Mucosa of rectum (tissue), 2 donors: ENCODE measurements around the gene CHFR.
A peak's percentile ranks its signal among the peaks of the same experiment; 100 is the strongest.
"Not testable (repeated sequence)": the region's sequence is repeated elsewhere in the genome, so short reads cannot be mapped to it uniquely, and the experiment has no call there.

Source experiments
- H3K27ac ChIP-seq, 2 donors: one replicate each; pipeline ENCODE4 v1.7.0; 2013; ENCODE audit warnings: inconsistent platforms in 2 of 2, low read depth in 2 of 2, low read length in 2 of 2
- H3K27me3 ChIP-seq, 2 donors: one replicate each; pipeline ENCODE4 v1.7.0; 2013; ENCODE audit warnings: low read length in 2 of 2; ENCODE audit not compliant: control insufficient read depth in 2 of 2, insufficient read depth in 2 of 2
- H3K36me3 ChIP-seq, 2 donors: one replicate each; pipeline ENCODE4 v1.7.0; 2013; ENCODE audit warnings: low read length in 2 of 2; ENCODE audit not compliant: control insufficient read depth in 2 of 2, insufficient read depth in 2 of 2
- H3K4me1 ChIP-seq, 2 donors: one replicate each; pipeline ENCODE4 v1.7.0; 2013; ENCODE audit warnings: low read length in 2 of 2, mild to moderate bottlenecking in 1 of 2; ENCODE audit not compliant: control insufficient read depth in 2 of 2, insufficient read depth in 2 of 2
- H3K4me3 ChIP-seq, 2 donors: one replicate each; pipeline ENCODE4 v1.7.0; 2013; ENCODE audit warnings: low read length in 2 of 2
- H3K9ac ChIP-seq, 2 donors: one replicate each; pipeline ENCODE4 v1.7.0; 2013; ENCODE audit warnings: low read length in 2 of 2, low read depth in 1 of 2, mild to moderate bottlenecking in 1 of 2
- H3K9me3 ChIP-seq, 2 donors: one replicate each; pipeline ENCODE4 v1.7.0; 2013; ENCODE audit warnings: low read length in 2 of 2; ENCODE audit not compliant: control insufficient read depth in 2 of 2
- donor health status: healthy.
- donor health status: Normal muscosa, but diverticular disease.

Gene CHFR

DNA sequence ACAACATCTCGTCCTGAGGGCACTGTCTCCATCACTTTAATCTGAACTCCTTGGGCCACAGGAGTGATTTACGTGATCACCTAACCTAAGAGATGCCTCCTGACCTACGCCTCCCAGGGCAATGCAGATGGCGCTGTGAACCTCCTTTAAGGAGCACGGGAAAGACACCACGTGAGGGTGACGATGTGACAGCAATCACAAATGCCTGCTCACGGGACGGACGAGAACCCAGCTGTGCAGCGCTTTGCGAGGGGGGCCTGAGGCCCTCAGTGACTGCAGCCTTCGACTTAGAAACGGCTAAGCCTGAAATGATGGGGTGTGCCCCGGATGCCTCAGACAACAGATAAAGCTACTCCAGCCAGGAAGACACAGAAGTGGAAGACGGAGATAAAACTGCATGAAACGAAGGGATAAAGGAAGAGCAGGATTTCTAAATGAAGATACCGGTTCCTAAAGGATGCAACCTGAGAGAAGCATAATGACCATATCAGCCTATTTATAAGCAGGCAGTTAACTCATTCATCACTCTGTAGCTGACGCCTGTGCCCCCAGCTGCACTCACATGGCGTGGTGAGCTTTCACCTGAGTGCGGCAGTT, 44.9 kb downstream of the CHFR start:
- Histone ChIP-seq H3K9me3 (no peaks in the 10 kb centered on the region), H3K36me3 (peaks cover 50% of the 10 kb centered on the region in 2 donors), H3K27ac (no peak overlapping the region), H3K9ac (no peak overlapping the region), H3K27me3 (no peaks in the 10 kb centered on the region), H3K4me1 (peaks cover 4 to 13% of the 10 kb centered on the region in 2 donors), H3K4me3 (no peak overlapping the region)

DNA sequence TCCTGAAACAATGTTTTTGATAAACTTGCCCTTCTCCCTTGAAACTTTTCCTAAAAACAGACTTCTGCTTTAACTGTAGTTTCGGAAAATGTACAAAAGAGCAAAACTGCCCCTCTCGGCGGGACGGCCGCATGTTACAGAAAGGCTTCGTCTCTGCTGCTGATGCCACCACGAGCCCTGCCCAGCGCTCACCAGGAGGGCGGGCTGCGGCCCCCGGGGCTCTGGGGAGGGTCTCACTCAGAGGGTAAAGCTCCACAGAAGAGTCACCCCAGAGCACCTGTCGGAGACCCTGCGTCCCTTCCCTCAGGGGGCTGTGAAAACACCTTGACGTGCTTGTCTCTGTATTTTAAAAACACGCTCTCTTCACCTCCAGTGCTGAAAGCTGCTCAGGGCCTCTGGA, 46.3 kb downstream of the CHFR start:
- Histone ChIP-seq H3K9ac (no peak overlapping the region), H3K4me1 (peaks cover 4 to 13% of the 10 kb centered on the region in 2 donors), H3K4me3 (no peak overlapping the region), H3K9me3 (no peaks in the 10 kb centered on the region), H3K27me3 (no peaks in the 10 kb centered on the region), H3K27ac (no peak overlapping the region), H3K36me3 (peaks cover 41 to 43% of the 10 kb centered on the region in 2 donors)

DNA sequence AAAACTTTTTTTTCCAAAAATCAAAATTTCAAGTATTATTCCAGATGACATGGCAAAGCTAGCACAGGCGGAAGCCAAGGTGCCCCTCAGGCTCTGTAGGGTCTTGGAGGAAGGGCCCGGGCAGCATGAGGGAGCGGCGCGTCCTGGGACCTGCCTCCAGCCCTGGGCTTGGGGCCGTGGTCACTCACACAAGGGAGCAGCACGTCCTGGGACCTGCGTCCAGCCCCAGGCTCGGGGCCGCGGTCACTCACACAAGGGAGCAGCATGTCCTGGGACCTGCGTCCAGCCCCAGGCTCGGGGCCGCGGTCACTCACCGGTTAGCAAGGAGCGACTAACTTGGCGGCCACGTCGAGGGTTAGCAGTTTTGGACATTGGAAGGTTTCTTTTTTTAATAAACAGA, 46.9 kb downstream of the CHFR start:
- Histone ChIP-seq H3K4me3 (no peak overlapping the region), H3K4me1 (peaks cover 4 to 13% of the 10 kb centered on the region in 2 donors), H3K9me3 (no peaks in the 10 kb centered on the region), H3K9ac (no peak overlapping the region), H3K27me3 (no peaks in the 10 kb centered on the region), H3K36me3 (peaks cover 36 to 38% of the 10 kb centered on the region in 2 donors), H3K27ac (no peak overlapping the region)

DNA sequence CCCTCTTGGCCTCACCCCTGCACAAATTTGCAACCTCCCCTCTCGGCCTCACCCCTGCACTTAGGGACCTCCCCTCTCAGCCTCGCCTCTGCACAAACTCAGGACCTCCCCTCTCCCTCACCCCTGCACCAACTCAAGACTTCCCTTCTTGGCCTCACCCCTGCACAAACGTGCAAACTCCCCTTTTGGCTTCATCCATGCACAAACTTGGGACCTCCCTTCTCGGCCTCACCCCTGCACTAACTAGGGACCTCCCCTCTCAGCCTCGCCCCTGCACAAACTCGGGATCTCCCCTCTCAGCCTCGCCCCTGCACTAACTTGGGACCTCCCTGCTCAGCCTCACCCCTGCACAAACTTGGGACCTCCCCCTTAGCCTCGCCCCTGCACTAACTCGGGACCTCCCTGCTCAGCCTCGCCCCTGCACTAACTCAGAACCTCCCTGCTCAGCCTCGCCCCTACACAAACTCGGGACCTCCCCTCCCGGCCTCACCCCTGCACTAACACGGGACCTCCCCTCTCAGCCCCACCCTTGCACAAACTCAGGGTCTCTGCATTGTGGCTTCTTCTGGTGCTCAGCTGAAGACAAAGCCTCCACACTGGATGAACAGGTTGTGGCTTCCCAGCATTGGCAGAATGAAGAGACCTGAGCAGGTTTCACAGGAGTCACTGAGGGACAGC, 47.7 kb downstream of the CHFR start:
- peaks cover 36 to 41% of the 10 kb centered on the region in 2 donors for H3K36me3 ChIP-seq
- no peak overlapping the region for H3K4me3 ChIP-seq
- peaks cover 4 to 13% of the 10 kb centered on the region in 2 donors for H3K4me1 ChIP-seq
- no peaks in the 10 kb centered on the region for H3K9me3 ChIP-seq
- H3K27me3 ChIP-seq, result no peaks in the 10 kb centered on the region
- no peak overlapping the region for H3K27ac ChIP-seq
- no peak overlapping the region for H3K9ac ChIP-seq

DNA sequence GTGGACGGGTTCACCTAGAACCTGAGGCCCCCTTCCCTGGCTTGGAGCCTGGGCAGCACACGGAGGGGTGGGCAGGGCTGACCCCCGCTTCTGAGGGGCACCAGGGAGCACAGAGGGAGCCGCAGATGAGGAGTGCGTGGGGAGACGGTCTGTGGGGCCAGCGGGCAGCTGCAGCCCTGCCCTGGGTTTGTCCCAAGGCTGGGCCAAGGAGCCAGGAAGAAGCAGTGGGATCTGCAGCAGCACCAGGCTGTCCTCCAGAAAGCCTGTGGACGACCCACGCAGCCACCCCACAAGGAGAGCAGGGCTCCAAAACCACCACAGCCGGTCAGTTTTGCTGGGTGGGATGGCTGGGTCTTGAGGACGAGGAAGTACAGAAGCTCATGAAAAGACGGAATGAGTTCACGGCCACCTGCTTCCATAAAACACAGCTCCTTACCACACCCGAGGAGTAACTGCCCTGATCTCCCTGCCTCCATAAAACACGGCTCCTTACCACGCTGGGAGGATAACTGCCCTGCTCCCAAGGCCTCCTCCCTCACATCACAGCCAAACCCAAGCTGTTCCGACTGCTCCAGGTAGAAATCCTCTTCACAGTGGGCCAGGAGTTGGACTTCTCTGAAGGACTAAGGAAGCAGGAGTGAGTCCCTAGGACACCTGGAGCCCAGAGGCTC, 48.9 kb downstream of the CHFR start:
- H3K36me3 ChIP-seq, result peaks cover 32 to 39% of the 10 kb centered on the region in 2 donors
- H3K27ac ChIP-seq, result peak overlapping the region; percentile 74

DNA sequence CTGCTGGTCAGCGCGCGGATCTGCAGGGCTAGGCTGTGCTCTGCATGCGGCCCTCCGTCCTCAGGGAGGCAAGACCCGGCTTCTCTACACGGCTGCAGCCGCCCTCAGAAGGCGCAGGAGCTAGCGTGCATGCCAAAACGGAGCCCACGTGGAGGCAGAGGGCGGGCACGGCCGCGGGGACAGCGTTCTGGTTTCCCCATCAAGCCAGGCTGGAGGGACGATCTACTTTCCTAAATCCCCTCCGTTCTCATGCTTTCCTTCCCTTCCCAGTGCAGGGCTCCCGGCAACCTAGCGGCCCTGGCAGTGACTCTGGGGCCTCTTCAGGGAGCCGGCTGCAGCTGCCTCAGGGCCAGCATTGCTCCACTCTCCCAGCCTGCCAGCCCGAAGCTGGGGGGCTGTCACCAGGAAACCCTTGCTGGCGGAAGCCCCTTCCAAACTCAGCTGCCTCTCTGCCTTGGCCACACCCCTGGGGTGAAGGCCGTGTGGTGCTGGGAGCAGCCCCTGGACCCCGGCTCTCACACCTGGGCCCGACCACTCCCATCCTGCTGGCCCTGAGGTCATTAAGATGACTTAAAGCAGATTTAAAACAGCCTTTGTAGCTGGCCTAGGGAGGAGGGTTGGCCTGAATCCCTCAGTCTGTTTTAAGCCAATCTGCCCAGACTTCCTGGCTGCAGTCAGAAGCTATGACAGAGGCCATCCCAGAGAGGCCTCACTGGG, 49.6 kb downstream of the CHFR start:
- Histone ChIP-seq H3K27me3 (no peaks in the 10 kb centered on the region), H3K9ac (peak overlapping the region in 1 of 2 donors; percentile 41), H3K36me3 (peaks cover 30 to 36% of the 10 kb centered on the region in 2 donors), H3K9me3 (no peaks in the 10 kb centered on the region), H3K4me3 (no peak overlapping the region), H3K4me1 (peaks cover 4 to 13% of the 10 kb centered on the region in 2 donors), H3K27ac (peak overlapping the region; percentile 74)

More for the DNA sequence above, 48.9 kb downstream of the CHFR start:
- Histone ChIP-seq H3K9ac (peak overlapping the region in 1 of 2 donors; percentile 41), H3K4me1 (peaks cover 4 to 13% of the 10 kb centered on the region in 2 donors), H3K4me3 (no peak overlapping the region), H3K27me3 (no peaks in the 10 kb centered on the region), H3K9me3 (no peaks in the 10 kb centered on the region)

DNA sequence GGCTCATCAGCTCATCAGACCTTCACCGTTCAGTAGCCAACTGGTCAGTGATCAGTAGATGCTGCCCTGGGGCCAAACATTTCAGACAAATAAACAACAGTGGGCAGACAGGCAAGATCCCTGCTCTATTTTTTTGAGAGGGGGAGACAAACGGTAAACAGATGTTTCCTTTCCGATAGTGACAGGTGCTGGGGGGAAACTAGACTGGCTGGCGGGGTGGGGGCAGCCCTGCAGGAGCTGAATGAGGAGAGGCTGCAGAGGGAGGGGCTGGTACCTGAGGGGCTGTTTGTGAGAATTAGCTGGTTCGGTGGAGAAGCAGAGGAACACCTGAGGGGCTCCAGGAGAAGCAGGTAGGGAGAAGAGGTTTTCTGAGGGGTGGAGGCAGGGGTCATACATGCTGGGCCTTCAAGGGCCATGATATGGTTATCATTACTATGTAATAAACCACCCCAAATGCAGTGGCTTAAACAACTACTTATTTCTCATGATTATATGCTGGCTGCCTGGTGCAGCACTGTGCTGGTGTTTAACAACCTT, 50.5 kb downstream of the CHFR start:
- Histone ChIP-seq H3K4me1 (peaks cover 4 to 13% of the 10 kb centered on the region in 2 donors), H3K9me3 (no peaks in the 10 kb centered on the region), H3K4me3 (no peak overlapping the region), H3K27ac (peak overlapping the region; percentile 13 to 52), H3K27me3 (no peaks in the 10 kb centered on the region), H3K9ac (no peak overlapping the region), H3K36me3 (peaks cover 21 to 27% of the 10 kb centered on the region in 2 donors)

DNA sequence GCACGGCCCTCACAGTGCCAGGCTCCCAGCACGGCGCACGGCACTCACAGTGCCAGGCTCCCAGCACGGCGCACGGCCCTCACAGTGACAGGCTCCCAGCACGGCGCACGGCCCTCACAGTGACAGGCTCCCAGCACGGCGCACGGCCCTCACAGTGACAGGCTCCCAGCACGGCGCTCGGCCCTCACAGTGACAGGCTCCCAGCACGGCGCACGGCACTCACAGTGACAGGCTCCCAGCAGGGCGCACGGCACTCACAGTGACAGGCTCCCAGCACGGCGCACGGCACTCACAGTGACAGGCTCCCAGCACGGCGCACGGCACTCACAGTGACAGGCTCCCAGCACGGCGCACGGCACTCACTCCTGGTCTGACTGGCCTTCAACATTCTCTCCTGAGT, 51.2 kb downstream of the CHFR start:
- H3K9me3 ChIP-seq, H3K9ac ChIP-seq, H3K27me3 ChIP-seq, H3K4me3 ChIP-seq: not testable (repeated sequence)
- peaks cover 17 to 24% of the 10 kb centered on the region in 2 donors for H3K36me3 ChIP-seq
- H3K4me1 ChIP-seq, result peaks cover 4 to 13% of the 10 kb centered on the region in 2 donors
- peak overlapping the region; percentile 13 to 52 for H3K27ac ChIP-seq

DNA sequence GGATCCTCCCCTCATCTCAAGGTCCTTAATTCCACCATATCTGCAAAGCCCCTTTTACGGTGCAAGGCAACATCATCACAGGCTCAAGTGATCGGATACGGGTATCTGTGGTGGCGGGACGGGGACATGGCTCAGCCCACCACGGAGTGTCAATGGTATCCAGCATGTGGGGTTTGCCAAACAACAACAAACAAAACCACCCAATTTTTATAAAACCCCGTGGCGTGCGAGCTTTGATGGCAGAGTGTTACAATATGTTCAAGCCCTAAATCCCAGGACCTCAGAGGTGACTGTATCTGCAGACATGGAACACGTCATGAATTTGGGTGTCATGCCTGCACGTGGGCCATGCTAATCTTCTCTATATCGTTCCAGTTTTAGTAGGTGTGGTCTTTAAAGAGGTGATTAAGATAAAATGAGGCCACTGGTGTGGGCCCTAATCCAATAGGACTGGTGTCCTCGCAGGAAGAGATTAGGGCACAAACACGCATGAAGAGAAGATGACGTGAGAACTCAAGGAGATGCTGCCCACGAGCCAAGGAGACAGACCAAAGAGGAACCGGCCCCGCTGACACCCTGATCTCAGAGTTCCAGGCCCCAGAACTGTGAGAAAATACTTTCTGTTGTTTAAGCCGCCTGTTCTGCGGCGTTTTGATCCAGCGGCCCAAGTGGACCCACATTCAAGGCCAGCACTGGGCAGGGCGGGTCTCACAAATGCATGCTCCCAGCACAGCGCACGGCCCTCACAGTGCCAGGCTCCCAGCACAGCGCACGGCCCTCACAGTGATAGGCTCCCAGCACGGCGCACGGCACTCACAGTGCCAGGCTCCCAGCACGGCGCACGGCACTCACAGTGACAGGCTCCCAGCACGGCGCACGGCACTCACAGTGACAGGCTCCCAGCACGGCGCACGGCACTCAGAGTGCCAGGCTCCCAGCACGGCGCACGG, 52.1 kb downstream of the CHFR start:
- Histone ChIP-seq H3K4me1 (peaks cover 4 to 13% of the 10 kb centered on the region in 2 donors), H3K27me3 (no peaks in the 10 kb centered on the region), H3K9me3 (no peaks in the 10 kb centered on the region), H3K36me3 (peaks cover 10 to 16% of the 10 kb centered on the region in 2 donors), H3K9ac (no peak overlapping the region), H3K4me3 (no peak overlapping the region), H3K27ac (no peak overlapping the region)
